NCI-H2171 treated with DMSO at 0.1 percent for 48 hours (cell line): Measurements from ENCODE around the gene ZNF324B.
"Not testable (repeated sequence)": the region's sequence is repeated elsewhere in the genome, so short reads cannot be mapped to it uniquely, and the experiment has no call there.

Source experiments
- DNase-seq: peaks from one replicate; lab custom pipeline; 2025; lab: John Stamatoyannopoulos, UW

ZNF324B gene

GRCh38 chr19:58451358-58452101, at the start of gene ZNF324B:
Gene ZNF324B, plus strand, starts transcription at chr19:58451622. Its CDS starts 2,080 bp downstream, at chr19:58453702.
- peak; percentile 95 for DNase-seq

- peak; percentile 49 for DNase-seq
These were observed 49.5 kb upstream of the ZNF324B start for GRCh38 chr19:58401840-58402421.

- not testable (repeated sequence) for DNase-seq
These were observed 47.4 kb upstream of the ZNF324B start for GRCh38 chr19:58403920-58404478.

GRCh38 chr19:58406818-58407657, 44.4 kb upstream of the ZNF324B start:
- no peak for DNase-seq

DNA sequence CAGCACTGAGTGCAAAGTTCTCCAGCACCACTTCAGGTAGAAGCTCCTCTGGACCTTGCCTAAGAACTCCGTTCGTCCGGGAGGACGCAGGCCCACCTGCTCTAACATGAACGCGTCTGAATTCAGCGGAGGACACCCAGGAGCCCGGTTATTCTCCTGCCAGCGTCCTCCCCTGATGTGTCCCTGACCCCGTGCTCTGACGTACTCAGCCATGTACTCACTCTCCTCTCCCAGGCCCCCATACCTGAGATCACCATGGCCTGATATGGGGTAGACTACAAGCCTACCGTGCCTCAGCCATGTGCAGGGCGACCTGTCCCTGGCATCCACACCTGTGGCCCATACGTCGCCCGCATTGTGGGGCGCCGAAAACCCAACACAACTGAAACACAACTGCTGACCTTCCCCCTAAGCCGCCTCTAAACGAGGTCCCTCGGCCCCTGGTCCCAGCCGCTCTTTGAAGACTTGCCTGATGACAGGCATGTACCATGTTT, 43.7 kb upstream of the ZNF324B start:
- DNase-seq, result no peak

GRCh38 chr19:58408152-58409009, 43.0 kb upstream of the ZNF324B start, which contains the start of gene ZNF584:
Gene ZNF584, plus strand, starts transcription at chr19:58408649. Its CDS starts 499 bp downstream, at chr19:58409148.
- DNase-seq, result peak; percentile 97

- DNase-seq, result peak; percentile 56
These were observed 42.2 kb upstream of the ZNF324B start for GRCh38 chr19:58409010-58409790.

GRCh38 chr19:58416604-58417003, 34.8 kb upstream of the ZNF324B start:
- no peak for DNase-seq

DNA sequence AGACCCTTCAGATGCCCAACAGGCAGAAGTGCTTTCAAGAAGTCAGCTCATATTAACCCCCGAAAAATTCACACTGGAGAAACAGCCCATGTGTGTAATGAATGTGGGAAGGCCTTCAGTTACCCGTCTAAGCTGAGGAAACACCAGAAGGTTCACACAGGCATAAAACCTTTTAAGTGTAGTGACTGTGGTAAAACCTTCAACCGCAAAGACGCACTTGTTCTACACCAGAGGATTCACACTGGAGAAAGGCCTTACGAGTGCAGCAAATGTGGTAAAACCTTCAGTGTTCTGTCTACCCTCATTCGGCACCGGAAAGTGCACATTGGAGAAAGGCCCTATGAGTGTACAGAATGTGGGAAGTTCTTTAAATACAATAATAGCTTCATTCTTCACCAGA, 34.4 kb upstream of the ZNF324B start:
- DNase-seq, result no peak

DNA sequence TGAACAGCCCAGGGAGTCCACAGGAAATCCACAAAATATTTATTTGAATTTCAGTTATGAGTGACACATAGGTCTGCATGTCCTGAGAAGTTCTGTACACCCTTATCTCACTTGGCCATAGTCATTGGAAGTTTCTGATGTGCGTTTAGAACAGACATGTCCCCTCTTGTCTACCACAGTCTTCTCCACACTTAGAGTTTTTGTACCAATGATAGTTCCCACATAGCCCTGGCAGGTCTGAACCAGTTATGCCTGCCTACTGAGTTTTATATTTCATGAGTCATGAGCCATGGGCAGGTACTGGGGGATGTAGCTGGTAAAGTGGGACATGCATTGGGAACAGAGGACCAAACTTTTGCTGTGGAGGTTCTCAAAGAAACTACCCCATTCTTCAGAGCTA, 22.8 kb upstream of the ZNF324B start:
- no peak for DNase-seq

DNA sequence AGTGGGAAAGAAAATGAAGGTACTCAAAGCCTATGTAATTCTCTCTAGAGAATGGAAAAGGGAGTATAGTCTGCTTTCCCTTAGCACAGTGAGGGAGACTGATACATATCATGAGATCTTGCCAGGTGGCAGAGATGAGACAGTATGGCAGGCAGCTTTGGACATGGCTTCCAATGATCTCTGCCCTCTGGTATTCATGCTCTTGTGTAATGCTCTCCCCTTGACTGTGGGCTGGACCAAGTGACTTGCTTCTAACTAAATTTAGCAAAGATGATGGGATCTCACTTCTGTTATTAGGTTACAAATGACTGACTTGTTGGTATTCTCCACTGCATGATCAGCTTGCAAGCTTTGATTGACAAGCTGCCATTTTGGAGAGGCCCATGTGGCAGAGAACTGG, 21.7 kb upstream of the ZNF324B start:
- no peak for DNase-seq

DNA sequence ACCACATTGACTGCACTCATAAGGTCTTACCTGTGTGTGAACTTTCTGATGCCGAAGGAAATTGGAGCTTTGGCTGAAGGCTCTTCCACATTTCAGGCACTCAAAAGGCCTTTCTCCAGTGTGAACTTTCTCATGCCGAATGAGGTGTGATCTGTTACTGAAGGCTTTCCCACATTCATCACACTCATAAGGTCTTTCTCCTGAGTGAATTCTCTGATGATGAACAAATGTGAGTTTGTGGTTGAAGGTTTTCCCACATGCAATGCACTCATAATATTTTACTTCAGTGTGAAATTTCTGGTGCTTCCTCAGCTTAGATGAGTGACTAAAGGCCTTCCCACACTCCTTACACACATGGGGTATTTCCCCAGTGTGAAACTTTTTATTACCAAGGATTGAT, 17.2 kb upstream of the ZNF324B start:
- no peak for DNase-seq

DNA sequence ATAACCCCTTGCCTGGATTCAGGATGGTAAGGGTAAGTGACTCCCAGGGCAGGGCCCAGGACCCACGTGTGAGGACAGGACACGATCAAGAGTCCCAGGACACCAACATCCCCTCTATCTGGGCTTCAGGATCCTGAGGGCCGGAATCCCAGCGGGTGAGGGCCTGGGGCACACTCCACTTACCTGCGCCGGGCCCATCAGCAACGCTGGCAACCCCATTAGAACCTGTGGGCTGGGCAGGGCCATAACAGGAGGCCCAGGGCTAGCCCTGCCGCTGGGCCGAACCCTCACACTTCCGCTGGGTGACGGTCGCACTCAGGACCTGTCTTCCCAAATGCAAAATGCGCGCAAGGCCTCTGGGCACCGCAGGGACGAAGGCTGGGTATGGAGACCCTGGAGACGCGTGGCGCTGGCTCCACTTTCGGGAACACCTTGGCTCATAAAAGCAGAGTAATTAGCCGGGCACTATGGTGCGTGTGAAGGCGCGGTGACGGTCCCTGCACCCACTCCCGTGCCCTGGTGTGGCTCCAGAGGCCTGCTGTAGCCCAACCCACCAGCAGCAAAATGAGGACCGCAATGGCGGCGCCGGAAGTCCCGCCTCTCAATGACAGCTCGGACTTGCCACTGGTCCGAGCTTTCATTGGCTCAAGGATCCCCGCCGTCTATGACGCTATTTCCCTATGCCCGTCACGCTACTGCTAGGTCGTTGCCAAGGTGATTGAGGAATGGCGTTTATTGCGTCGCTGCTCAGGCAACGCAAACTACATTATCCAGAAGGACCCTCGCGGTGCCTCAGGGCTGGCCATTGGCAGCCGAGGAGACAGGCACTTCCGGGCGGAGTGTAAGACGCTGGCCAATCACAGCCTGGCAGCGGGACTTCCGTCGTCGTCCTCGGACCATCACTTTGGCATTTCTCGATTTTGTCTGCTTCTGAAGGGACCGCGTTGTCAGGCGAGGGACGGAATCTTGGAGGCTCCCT, 11.6 kb upstream of the ZNF324B start, which contains the start of gene ZNF132:
Gene ZNF132 (minus strand): TSS at position 578 of the 979 bp plus-strand sequence. CDS start 332 bp downstream, at position 246.
- peak; percentile 99 for DNase-seq

DNA sequence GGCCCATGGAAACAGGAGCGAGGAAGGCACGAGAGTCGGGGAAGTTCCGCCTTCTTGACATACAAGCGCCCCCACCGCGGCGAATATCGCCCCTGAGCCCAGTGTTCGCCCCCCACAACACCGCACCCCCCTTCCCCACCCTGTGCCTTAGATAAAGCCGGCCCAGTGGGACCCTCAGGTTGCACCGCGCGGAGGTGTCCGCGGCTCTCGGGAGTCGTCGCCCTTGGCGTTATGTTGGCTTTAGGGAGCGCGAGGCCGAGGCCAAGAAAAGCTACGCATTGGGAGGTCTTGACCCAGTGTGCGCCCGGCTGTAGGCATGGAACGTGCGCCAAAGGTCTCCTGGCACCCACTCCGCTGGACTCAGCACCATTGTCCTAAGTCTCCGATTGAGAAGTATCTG, 10.9 kb upstream of the ZNF324B start:
- no peak for DNase-seq

- DNase-seq, result not testable (repeated sequence)
These were observed 8.4 kb upstream of the ZNF324B start for GRCh38 chr19:58442986-58443385.

DNA sequence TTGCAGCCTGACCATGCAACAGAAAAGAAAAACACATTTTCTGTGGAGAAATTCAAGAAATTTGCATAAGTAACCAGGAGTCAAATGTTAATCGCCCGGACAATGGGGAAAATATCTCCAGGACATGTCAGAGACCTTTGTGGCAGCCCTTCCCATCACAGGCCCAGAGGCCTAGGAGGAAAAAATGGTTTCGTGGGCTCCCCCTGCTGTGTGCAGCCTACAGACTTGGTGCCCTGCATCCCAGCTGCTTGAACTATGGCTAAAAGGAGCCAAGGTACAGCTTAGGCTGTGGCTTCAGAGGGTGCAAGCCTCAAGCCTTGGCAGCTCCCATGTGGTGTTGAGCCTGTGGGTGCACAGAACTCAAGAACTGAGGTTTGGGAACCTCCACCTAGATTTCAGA, 2.6 kb upstream of the ZNF324B start:
- not testable (repeated sequence) for DNase-seq

DNA sequence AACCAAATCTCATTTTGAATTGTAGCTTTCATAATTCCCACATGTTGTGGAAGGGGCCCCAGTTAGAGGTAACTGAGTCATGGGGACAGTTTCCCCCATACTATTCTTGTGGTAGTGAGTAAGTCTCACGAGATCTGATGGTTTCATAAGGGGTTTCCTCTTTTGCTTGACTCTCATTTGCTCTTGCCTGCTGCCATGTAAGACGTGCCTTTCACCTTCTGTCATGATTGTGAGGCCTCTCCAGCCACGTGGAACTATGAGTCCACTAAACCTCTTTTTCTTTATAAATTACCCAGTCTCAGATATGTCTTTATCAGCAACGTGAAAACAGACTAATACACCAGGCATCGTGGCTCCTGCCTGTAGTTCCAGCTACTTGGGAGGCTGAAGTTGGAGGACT, 1.4 kb upstream of the ZNF324B start:
- not testable (repeated sequence) for DNase-seq

DNA sequence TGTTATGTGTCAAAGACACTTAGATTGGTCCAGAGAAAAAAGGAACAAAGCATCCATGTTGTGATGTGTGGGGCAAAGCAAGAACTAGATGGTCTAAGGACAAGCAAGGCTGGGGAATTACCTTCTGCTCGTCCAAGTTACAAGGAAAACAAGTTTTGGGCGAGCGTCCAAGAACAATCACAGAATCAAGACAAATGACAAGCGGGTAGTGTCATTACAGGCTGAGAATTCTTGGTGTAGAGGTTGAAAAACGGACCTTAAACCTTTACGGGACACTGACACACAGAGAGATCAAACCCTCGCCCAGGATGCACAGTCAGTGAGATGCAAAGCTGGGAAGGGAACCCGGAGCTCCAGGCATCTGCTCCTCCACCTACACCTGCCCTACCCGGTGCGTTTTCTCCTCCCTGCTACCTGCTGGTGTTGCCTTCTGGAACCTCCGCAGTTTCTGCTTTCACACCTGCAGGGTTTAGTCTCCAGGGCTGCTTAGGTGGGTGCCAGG, 515 bp upstream of the ZNF324B start:
- DNase-seq, result no peak

DNA sequence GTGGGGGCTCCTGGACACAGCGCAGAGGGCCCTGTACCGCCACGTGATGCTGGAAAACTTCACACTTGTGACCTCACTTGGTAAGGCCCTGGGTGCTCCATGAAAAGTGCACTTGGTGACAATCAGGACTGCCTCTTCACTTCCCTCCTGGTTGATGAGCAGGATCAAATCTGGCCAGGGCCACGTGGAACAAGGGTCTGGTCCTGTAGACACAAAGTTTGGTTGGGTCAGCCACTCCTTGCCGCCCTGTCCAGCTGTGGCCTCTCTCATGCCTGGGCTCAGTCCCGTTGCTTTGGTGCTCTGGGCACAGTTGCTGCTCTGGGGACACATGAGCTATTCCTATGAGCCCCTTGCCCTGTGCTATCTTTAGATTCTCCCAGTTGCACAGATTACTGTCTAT, 2.3 kb downstream of the ZNF324B start:
- no peak for DNase-seq
